RWPE2 (cell line): ENCODE results near the gene UST.

Experiments used
- ATAC-seq: fragments of 200-7000 bp; cut with Tn5 transposase; 3 replicates; pipeline ENCODE4 v1.9.1; 2021; ENCODE audit warnings: low read depth
- DNase-seq: peaks from one replicate; pipeline ENCODE4 v3.0.0-alpha.2; 2020; ENCODE audit warnings: low spot score
- H3K27ac ChIP-seq: fragments of 450-650 bp; 2 replicates; pipeline ENCODE4 v1.5.1; 2017; ENCODE audit warnings: mild to moderate bottlenecking; ENCODE audit not compliant: poor library complexity, severe bottlenecking
- H3K27me3 ChIP-seq: fragments of 250-450 bp; sonication (Bioruptor Pico); 2 replicates; pipeline ENCODE4 v1.5.1; 2021; ENCODE audit warnings: mild to moderate bottlenecking, moderate library complexity; ENCODE audit not compliant: insufficient read depth, poor library complexity, severe bottlenecking
- H3K36me3 ChIP-seq: fragments of 250-450 bp; sonication (Bioruptor Pico); 2 replicates; pipeline ENCODE4 v1.5.1; 2020; ENCODE audit warnings: low read depth, mild to moderate bottlenecking, moderate library complexity
- H3K4me1 ChIP-seq: fragments of 250-450 bp; sonication (Bioruptor Pico); 2 replicates; pipeline ENCODE4 v1.5.1; 2021; ENCODE audit warnings: mild to moderate bottlenecking, moderate library complexity; ENCODE audit not compliant: insufficient read depth, poor library complexity, severe bottlenecking
- H3K4me3 ChIP-seq: fragments of 250-450 bp; sonication (Bioruptor Pico); 2 replicates; pipeline ENCODE4 v1.5.1; 2021; ENCODE audit warnings: mild to moderate bottlenecking, moderate library complexity; ENCODE audit not compliant: severe bottlenecking
- H3K9me3 ChIP-seq: fragments of 250-450 bp; sonication (Bioruptor Pico); 2 replicates; pipeline ENCODE4 v1.5.1; 2021; ENCODE audit warnings: mild to moderate bottlenecking, moderate library complexity; ENCODE audit not compliant: severe bottlenecking
- TF ChIP-seq, protein P1 (sequence below): fragments of 450-650 bp; IDR thresholded peaks from one replicate; pipeline ENCODE4 v1.5.1; 2017; ENCODE audit warnings: mild to moderate bottlenecking, moderate library complexity; ENCODE audit not compliant: poor library complexity, severe bottlenecking

Gene UST

GRCh38 chr6:148987982-148988381 lies 241.2 kb downstream of the UST start:
- Histone ChIP-seq H3K27me3 (no peaks in the 10 kb centered on the region), H3K4me1 (no peaks in the 10 kb centered on the region), H3K27ac (no peak overlapping the region), H3K4me3 (no peak overlapping the region), H3K9me3 (no peaks in the 10 kb centered on the region), H3K36me3 (no peaks in the 10 kb centered on the region)
- ATAC-seq (no peak), DNase-seq (no peak)
- TF ChIP-seq, protein P1, sequence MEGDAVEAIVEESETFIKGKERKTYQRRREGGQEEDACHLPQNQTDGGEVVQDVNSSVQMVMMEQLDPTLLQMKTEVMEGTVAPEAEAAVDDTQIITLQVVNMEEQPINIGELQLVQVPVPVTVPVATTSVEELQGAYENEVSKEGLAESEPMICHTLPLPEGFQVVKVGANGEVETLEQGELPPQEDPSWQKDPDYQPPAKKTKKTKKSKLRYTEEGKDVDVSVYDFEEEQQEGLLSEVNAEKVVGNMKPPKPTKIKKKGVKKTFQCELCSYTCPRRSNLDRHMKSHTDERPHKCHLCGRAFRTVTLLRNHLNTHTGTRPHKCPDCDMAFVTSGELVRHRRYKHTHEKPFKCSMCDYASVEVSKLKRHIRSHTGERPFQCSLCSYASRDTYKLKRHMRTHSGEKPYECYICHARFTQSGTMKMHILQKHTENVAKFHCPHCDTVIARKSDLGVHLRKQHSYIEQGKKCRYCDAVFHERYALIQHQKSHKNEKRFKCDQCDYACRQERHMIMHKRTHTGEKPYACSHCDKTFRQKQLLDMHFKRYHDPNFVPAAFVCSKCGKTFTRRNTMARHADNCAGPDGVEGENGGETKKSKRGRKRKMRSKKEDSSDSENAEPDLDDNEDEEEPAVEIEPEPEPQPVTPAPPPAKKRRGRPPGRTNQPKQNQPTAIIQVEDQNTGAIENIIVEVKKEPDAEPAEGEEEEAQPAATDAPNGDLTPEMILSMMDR: no peak

- ATAC-seq: no peak
- TF ChIP-seq, protein P1: no peak
- no peaks in the 10 kb centered on the region for H3K27me3 ChIP-seq
- H3K36me3 ChIP-seq: no peaks in the 10 kb centered on the region
- H3K27ac ChIP-seq: no peak overlapping the region
- no peak overlapping the region for H3K4me3 ChIP-seq
- H3K9me3 ChIP-seq: no peaks in the 10 kb centered on the region
- H3K4me1 ChIP-seq: no peaks in the 10 kb centered on the region
- DNase-seq: no peak
Observed at GRCh38 chr6:148989585-148989984, 242.8 kb downstream of the UST start.

- no peak for ATAC-seq
- H3K36me3 ChIP-seq: no peaks in the 10 kb centered on the region
- DNase-seq: no peak
- no peaks in the 10 kb centered on the region for H3K27me3 ChIP-seq
- H3K4me1 ChIP-seq: no peaks in the 10 kb centered on the region
- TF ChIP-seq, protein P1: no peak
- H3K9me3 ChIP-seq: no peaks in the 10 kb centered on the region
- H3K27ac ChIP-seq: no peak overlapping the region
- no peak overlapping the region for H3K4me3 ChIP-seq
Observed at GRCh38 chr6:148990403-148990802, 243.6 kb downstream of the UST start.

DNA sequence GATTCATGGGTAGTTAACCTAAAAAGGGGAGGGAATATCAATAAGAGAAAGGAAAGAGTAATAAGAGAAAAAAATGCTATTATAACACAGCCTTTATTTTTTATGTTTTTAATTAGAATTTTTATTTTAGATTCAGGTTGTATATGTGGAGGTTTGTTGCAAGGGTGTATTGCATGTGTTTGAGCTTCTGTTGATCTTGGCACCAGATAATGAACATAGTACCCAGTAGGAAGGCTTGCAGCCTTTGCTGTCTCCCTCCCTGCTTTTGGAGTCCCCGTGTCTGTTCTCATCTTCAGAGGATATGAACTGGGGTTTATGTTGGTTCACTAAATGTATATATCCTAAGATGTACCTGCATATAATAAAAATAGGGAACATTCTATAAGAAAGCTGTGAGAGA lies 250.0 kb downstream of the UST start:
- H3K36me3 ChIP-seq: no peaks in the 10 kb centered on the region; the same call in 1 of the 2 replicates
- H3K9me3 ChIP-seq: peaks cover 16% of the 10 kb centered on the region
- H3K27ac ChIP-seq: no peak overlapping the region
- no peaks in the 10 kb centered on the region for H3K27me3 ChIP-seq
- DNase-seq (no peak), ATAC-seq (no peak)
- TF ChIP-seq, protein P1: no peak
- H3K4me1 ChIP-seq: peaks cover 17% of the 10 kb centered on the region
- H3K4me3 ChIP-seq: no peak overlapping the region

DNA sequence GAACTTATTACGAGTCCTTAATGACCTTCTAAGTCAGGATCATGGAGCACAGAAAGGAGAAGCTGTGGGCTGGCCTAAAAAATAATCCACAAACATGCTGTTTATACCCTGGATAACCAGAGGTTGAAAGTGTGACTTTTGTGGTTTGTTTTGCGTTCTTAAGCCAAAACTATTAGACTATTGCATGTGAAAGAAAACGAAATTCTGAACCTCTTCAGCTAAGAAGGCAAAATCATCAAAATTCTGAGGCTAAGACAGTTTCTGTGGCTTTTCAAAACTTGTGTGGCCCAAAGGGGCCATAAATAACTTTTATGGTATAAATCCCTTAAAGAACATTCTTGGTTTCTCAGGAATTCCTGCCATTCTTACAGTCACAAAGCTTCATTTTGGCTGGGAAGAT lies 251.0 kb downstream of the UST start:
- Histone ChIP-seq H3K27me3 (no peaks in the 10 kb centered on the region), H3K9me3 (peaks cover 20% of the 10 kb centered on the region), H3K4me1 (peaks cover 17% of the 10 kb centered on the region), H3K27ac (no peak overlapping the region), H3K4me3 (no peak overlapping the region), H3K36me3 (no peaks in the 10 kb centered on the region; the same call in 1 of the 2 replicates)
- no peak for ATAC-seq
- TF ChIP-seq, protein P1: no peak
- no peak for DNase-seq
